HG03045 (cell line): ENCODE results near the gene LYPD3.
"Not testable (repeated sequence)": the region's sequence is repeated elsewhere in the genome, so short reads cannot be mapped to it uniquely, and the experiment has no call there.

Experiments
- ATAC-seq: cut with Tn5 transposase; IDR thresholded peaks from one replicate; pipeline ENCODE4 v1.9.1; 2021; ENCODE audit warnings: mild to moderate bottlenecking, moderate library complexity; ENCODE audit not compliant: unreplicated experiment

The LYPD3 gene

GRCh38 chr19:43465468-43466120 is at the start of gene LYPD3:
TSS of gene LYPD3 (minus strand) at chr19:43465608. CDS start at chr19:43465571, 37 bp downstream.
- ATAC-seq = no peak

- ATAC-seq = not testable (repeated sequence)
Measured at GRCh38 chr19:43512399-43512798, 47.0 kb upstream of the LYPD3 start.

GRCh38 chr19:43511324-43511723 is 45.9 kb upstream of the LYPD3 start:
- no peak for ATAC-seq

- ATAC-seq = no peak
Measured at GRCh38 chr19:43510713-43511112, 45.3 kb upstream of the LYPD3 start.

- ATAC-seq = no peak
Measured at GRCh38 chr19:43507880-43508279, 42.5 kb upstream of the LYPD3 start.

- ATAC-seq = no peak
Measured at GRCh38 chr19:43506629-43507028, 41.2 kb upstream of the LYPD3 start.

GRCh38 chr19:43505941-43506340 is 40.5 kb upstream of the LYPD3 start:
- no peak for ATAC-seq

- no peak for ATAC-seq
Measured at GRCh38 chr19:43505186-43505456, 39.7 kb upstream of the LYPD3 start.

- peak; percentile 17 for ATAC-seq
Measured at GRCh38 chr19:43504426-43505185, 39.2 kb upstream of the LYPD3 start, which contains the start of gene PHLDB3. TSS of gene PHLDB3 (minus strand) at chr19:43504746. CDS start at chr19:43504118, 628 bp downstream.

- peak; percentile 87 for ATAC-seq
Measured at GRCh38 chr19:43503501-43504425, 38.4 kb upstream of the LYPD3 start.

GRCh38 chr19:43502419-43502976 is 37.1 kb upstream of the LYPD3 start:
- no peak for ATAC-seq

GRCh38 chr19:43501661-43502418 is 36.4 kb upstream of the LYPD3 start:
- ATAC-seq = no peak

GRCh38 chr19:43499042-43499441 is 33.6 kb upstream of the LYPD3 start:
- no peak for ATAC-seq

GRCh38 chr19:43498233-43498842 is 32.9 kb upstream of the LYPD3 start:
- no peak for ATAC-seq

GRCh38 chr19:43496960-43497359 is 31.6 kb upstream of the LYPD3 start:
- ATAC-seq = no peak

GRCh38 chr19:43495082-43495481 is 29.7 kb upstream of the LYPD3 start:
- ATAC-seq = no peak

GRCh38 chr19:43490759-43491158 is 25.4 kb upstream of the LYPD3 start:
- no peak for ATAC-seq

- ATAC-seq = no peak
Measured at GRCh38 chr19:43489979-43490599, 24.7 kb upstream of the LYPD3 start.

- ATAC-seq = no peak
Measured at GRCh38 chr19:43489310-43489709, 23.9 kb upstream of the LYPD3 start.

GRCh38 chr19:43488179-43488578 is 22.8 kb upstream of the LYPD3 start:
- no peak for ATAC-seq
